HepG2 (cell line): ENCODE data around the gene NCR3LG1. TPM values are rescaled to one million over a fixed set of nuclear protein-coding genes. Genes with fewer than 3 reads are reported as not detected.
A peak's percentile ranks its signal among the peaks of the same experiment; 100 is the strongest.

Experiments
- BORCS8-MEF2B ChIP-seq: sonication (generic); formaldehyde crosslinking; IDR thresholded peaks from 2 replicates; pipeline ENCODE4 v1.8.0; 2022; ENCODE audit warnings: mild to moderate bottlenecking, missing genetic modification reagents
- CAMTA2 ChIP-seq: sonication (generic); formaldehyde crosslinking; IDR thresholded peaks from 2 replicates; pipeline ENCODE4 v1.4.0; 2020; ENCODE audit warnings: mild to moderate bottlenecking, missing genetic modification reagents, borderline replicate concordance
- DNMT1 ChIP-seq: sonication (generic); formaldehyde crosslinking; IDR thresholded peaks from 2 replicates; pipeline ENCODE4 v1.5.1; 2020; ENCODE audit warnings: mild to moderate bottlenecking, missing genetic modification reagents
- ELF3 ChIP-seq: IDR thresholded peaks from 2 replicates; pipeline ENCODE4 v1.6.1; 2016; ENCODE audit warnings: missing genetic modification reagents, missing compliant biosample characterization
- GATAD1 ChIP-seq: IDR thresholded peaks from 2 replicates; pipeline ENCODE4 v1.6.1; 2016; ENCODE audit warnings: missing genetic modification reagents, missing compliant biosample characterization
- HDAC2 ChIP-seq: sonication (generic); formaldehyde crosslinking; IDR thresholded peaks from 2 replicates; pipeline ENCODE4 v1.4.0; 2020; ENCODE audit warnings: missing genetic modification reagents
- MAX ChIP-seq: IDR thresholded peaks from 2 replicates; pipeline ENCODE4 v1.6.1; 2012; ENCODE audit warnings: inconsistent platforms
- NRL ChIP-seq: sonication (generic); formaldehyde crosslinking; IDR thresholded peaks from 2 replicates; pipeline ENCODE4 v1.5.0; 2020; ENCODE audit warnings: missing genetic modification reagents, mild to moderate bottlenecking, moderate library complexity, borderline replicate concordance
- PAF1 ChIP-seq: IDR thresholded peaks from 2 replicates; pipeline ENCODE4 v1.6.1; 2016; ENCODE audit warnings: missing genetic modification reagents, missing compliant biosample characterization
- PAXIP1 ChIP-seq: sonication (generic); formaldehyde crosslinking; conservative IDR thresholded peaks from 2 replicates; pipeline ENCODE4 v1.4.0; 2020; ENCODE audit warnings: mild to moderate bottlenecking, missing genetic modification reagents, moderate library complexity
- RBFOX2 ChIP-seq: fragments of 200-400 bp; formaldehyde crosslinking; IDR thresholded peaks from 2 replicates; pipeline ENCODE4 v1.6.1; 2017; ENCODE audit warnings: low read depth, mild to moderate bottlenecking, low read length
- RCOR2 ChIP-seq: IDR thresholded peaks from 2 replicates; pipeline ENCODE4 v1.6.1; 2016; ENCODE audit warnings: missing biosample characterization, missing genetic modification reagents
- ZKSCAN8 ChIP-seq: IDR thresholded peaks from 2 replicates; pipeline ENCODE4 v1.6.1; 2016; ENCODE audit warnings: borderline replicate concordance, missing genetic modification reagents, missing compliant biosample characterization
- ZNF615 ChIP-seq: sonication (generic); formaldehyde crosslinking; IDR thresholded peaks from 2 replicates; pipeline ENCODE4 v1.5.0; 2020; ENCODE audit warnings: mild to moderate bottlenecking, missing genetic modification reagents, borderline replicate concordance
- ZNF616 ChIP-seq: sonication (generic); formaldehyde crosslinking; IDR thresholded peaks from 2 replicates; pipeline ENCODE4 v1.5.0; 2020; ENCODE audit warnings: low read depth, mild to moderate bottlenecking, missing genetic modification reagents
- polyA plus RNA-seq, 8 experiments: library from polyadenylated mRNA; depleted of rRNA in 3 of 8; stranded (reverse) in 7 of 8; unstranded in 1 of 8; fragments of >200 nt; fragmentation: Illumina TruSeq in 4 of 8; extraction: Trizol in 4 of 8; gene quantifications; 2 replicates each; pipeline versions ENCODE4 v1.2.1 to v1.2.3, GENCODE V29; 2011 to 2016; ENCODE audit warnings: low read depth in 4 of 8, missing spikeins in 1 of 8, mixed read lengths in 1 of 8; ENCODE audit not compliant: insufficient read depth in 1 of 8
- total RNA-seq, 5 experiments: library from RNA; depleted of rRNA; stranded (reverse); fragments of >200 nt; fragmentation: Illumina TruSeq; extraction: Trizol; gene quantifications; 2 replicates each; pipeline ENCODE4 v1.2.3, GENCODE V29; 2016; ENCODE audit warnings: low read depth in 1 of 5
- TF ChIP-seq, protein P1 (sequence below): sonication (generic); formaldehyde crosslinking; IDR thresholded peaks from 2 replicates; pipeline ENCODE4 v1.5.1; 2020; ENCODE audit warnings: mild to moderate bottlenecking, missing genetic modification reagents, borderline replicate concordance
- TF ChIP-seq, protein P2 (sequence below): conservative IDR thresholded peaks from 2 replicates; pipeline ENCODE4 v1.6.1; 2018; ENCODE audit warnings: missing genetic modification reagents
- TF ChIP-seq, protein P3 (sequence below): sonication (generic); formaldehyde crosslinking; IDR thresholded peaks from 2 replicates; pipeline ENCODE4 v1.4.0; 2020; ENCODE audit warnings: mild to moderate bottlenecking, missing genetic modification reagents

NCR3LG1 gene
- total and polyA plus RNA-seq, 2 of the 13 experiments (the other 11 are each of a cell fraction or from before 2014, with no cell fraction given) = 16.1 to 25.1 TPM

- TF ChIP-seq, protein P1, sequence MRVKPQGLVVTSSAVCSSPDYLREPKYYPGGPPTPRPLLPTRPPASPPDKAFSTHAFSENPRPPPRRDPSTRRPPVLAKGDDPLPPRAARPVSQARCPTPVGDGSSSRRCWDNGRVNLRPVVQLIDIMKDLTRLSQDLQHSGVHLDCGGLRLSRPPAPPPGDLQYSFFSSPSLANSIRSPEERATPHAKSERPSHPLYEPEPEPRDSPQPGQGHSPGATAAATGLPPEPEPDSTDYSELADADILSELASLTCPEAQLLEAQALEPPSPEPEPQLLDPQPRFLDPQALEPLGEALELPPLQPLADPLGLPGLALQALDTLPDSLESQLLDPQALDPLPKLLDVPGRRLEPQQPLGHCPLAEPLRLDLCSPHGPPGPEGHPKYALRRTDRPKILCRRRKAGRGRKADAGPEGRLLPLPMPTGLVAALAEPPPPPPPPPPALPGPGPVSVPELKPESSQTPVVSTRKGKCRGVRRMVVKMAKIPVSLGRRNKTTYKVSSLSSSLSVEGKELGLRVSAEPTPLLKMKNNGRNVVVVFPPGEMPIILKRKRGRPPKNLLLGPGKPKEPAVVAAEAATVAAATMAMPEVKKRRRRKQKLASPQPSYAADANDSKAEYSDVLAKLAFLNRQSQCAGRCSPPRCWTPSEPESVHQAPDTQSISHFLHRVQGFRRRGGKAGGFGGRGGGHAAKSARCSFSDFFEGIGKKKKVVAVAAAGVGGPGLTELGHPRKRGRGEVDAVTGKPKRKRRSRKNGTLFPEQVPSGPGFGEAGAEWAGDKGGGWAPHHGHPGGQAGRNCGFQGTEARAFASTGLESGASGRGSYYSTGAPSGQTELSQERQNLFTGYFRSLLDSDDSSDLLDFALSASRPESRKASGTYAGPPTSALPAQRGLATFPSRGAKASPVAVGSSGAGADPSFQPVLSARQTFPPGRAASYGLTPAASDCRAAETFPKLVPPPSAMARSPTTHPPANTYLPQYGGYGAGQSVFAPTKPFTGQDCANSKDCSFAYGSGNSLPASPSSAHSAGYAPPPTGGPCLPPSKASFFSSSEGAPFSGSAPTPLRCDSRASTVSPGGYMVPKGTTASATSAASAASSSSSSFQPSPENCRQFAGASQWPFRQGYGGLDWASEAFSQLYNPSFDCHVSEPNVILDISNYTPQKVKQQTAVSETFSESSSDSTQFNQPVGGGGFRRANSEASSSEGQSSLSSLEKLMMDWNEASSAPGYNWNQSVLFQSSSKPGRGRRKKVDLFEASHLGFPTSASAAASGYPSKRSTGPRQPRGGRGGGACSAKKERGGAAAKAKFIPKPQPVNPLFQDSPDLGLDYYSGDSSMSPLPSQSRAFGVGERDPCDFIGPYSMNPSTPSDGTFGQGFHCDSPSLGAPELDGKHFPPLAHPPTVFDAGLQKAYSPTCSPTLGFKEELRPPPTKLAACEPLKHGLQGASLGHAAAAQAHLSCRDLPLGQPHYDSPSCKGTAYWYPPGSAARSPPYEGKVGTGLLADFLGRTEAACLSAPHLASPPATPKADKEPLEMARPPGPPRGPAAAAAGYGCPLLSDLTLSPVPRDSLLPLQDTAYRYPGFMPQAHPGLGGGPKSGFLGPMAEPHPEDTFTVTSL (CRISPR knock-in tag) = peak; percentile 54; the same call in 1 of the 2 replicates
- TF ChIP-seq BORCS8-MEF2B (CRISPR knock-in tag) (peak; percentile 76), GATAD1 (CRISPR knock-in tag) (no peak; the same call in 1 of the 2 replicates), RBFOX2 (peak; percentile 85), ELF3 (CRISPR knock-in tag) (peak; percentile 71; the same call in 1 of the 2 replicates), ZNF615 (CRISPR knock-in tag) (no peak), MAX (peak; percentile 92), HDAC2 (CRISPR knock-in tag) (peak; percentile 63; the same call in 1 of the 2 replicates), ZKSCAN8 (CRISPR knock-in tag) (0 out of 2 replicates have a peak, but pooled peaks have one; percentile 43), RCOR2 (CRISPR knock-in tag) (no peak), ZNF616 (CRISPR knock-in tag) (peak; percentile 71; the same call in 1 of the 2 replicates), PAXIP1 (CRISPR knock-in tag) (peak; percentile 29; the same call in 1 of the 2 replicates), DNMT1 (CRISPR knock-in tag) (no peak), NRL (CRISPR knock-in tag) (peak; percentile 79; the same call in 1 of the 2 replicates), CAMTA2 (no peak), PAF1 (CRISPR knock-in tag) (no peak)
- TF ChIP-seq, protein P2, sequence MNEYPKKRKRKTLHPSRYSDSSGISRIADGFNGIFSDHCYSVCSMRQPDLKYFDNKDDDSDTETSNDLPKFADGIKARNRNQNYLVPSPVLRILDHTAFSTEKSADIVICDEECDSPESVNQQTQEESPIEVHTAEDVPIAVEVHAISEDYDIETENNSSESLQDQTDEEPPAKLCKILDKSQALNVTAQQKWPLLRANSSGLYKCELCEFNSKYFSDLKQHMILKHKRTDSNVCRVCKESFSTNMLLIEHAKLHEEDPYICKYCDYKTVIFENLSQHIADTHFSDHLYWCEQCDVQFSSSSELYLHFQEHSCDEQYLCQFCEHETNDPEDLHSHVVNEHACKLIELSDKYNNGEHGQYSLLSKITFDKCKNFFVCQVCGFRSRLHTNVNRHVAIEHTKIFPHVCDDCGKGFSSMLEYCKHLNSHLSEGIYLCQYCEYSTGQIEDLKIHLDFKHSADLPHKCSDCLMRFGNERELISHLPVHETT = peak; percentile 79; the same call in 1 of the 2 replicates
- TF ChIP-seq, protein P3, sequence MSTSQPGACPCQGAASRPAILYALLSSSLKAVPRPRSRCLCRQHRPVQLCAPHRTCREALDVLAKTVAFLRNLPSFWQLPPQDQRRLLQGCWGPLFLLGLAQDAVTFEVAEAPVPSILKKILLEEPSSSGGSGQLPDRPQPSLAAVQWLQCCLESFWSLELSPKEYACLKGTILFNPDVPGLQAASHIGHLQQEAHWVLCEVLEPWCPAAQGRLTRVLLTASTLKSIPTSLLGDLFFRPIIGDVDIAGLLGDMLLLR = peak; percentile 81; the same call in 1 of the 2 replicates
These were observed at the start of gene NCR3LG1 (continued) for GRCh38 chr11:17351510-17352176.
